ENCODE measurements around the gene GLP1R.

The GLP1R gene

GRCh38 chr6:39053854-39054576 is 5.4 kb downstream of the GLP1R start:
- H3K27ac Mint-ChIP-seq, result no peak overlapping the region
- peaks cover 30% of the 10 kb centered on the region for H3K4me1 Mint-ChIP-seq
- H3K4me3 Mint-ChIP-seq, result no peak overlapping the region
- no peak for ATAC-seq
- no peaks in the 10 kb centered on the region for H3K9me3 Mint-ChIP-seq
- DNase-seq (ENCODE audit: low spot score in 2 of 2), result no peak
- H3K36me3 Mint-ChIP-seq, result no peaks in the 10 kb centered on the region

GRCh38 chr6:39054577-39055142 is 6.1 kb downstream of the GLP1R start:
- DNase-seq (ENCODE audit: low spot score in 2 of 2) (no peak), ATAC-seq (no peak)
- H3K27ac Mint-ChIP-seq, result no peak overlapping the region
- H3K4me3 Mint-ChIP-seq, result no peak overlapping the region
- no peaks in the 10 kb centered on the region for H3K9me3 Mint-ChIP-seq
- H3K36me3 Mint-ChIP-seq, result no peaks in the 10 kb centered on the region
- H3K4me1 Mint-ChIP-seq, result peaks cover 24% of the 10 kb centered on the region

GRCh38 chr6:39055661-39056060 is 7.1 kb downstream of the GLP1R start:
- Mint-ChIP-seq H3K4me3 (no peak overlapping the region), H3K36me3 (no peaks in the 10 kb centered on the region), H3K9me3 (no peaks in the 10 kb centered on the region), H3K4me1 (peaks cover 15% of the 10 kb centered on the region), H3K27ac (no peak overlapping the region)
- DNase-seq (ENCODE audit: low spot score in 2 of 2) (no peak), ATAC-seq (no peak)

- Mint-ChIP-seq H3K36me3 (no peaks in the 10 kb centered on the region), H3K4me3 (no peak overlapping the region), H3K27ac (no peak overlapping the region), H3K4me1 (peaks cover 10% of the 10 kb centered on the region), H3K9me3 (no peaks in the 10 kb centered on the region)
- ATAC-seq (no peak), DNase-seq (ENCODE audit: low spot score in 2 of 2) (no peak)
Measured at GRCh38 chr6:39056191-39056590, 7.6 kb downstream of the GLP1R start.

- Mint-ChIP-seq H3K9me3 (no peaks in the 10 kb centered on the region), H3K36me3 (no peaks in the 10 kb centered on the region), H3K4me3 (no peak overlapping the region), H3K27ac (no peak overlapping the region), H3K4me1 (peaks cover 5% of the 10 kb centered on the region)
- ATAC-seq, result no peak
- no peak for DNase-seq (ENCODE audit: low spot score in 2 of 2)
Measured at GRCh38 chr6:39056681-39057080, 8.1 kb downstream of the GLP1R start.

GRCh38 chr6:39057251-39058155 is 8.9 kb downstream of the GLP1R start:
- H3K4me3 Mint-ChIP-seq, result no peak overlapping the region
- H3K9me3 Mint-ChIP-seq, result no peaks in the 10 kb centered on the region
- no peaks in the 10 kb centered on the region for H3K4me1 Mint-ChIP-seq

GRCh38 chr6:39058471-39059147 is 10.0 kb downstream of the GLP1R start:
- Mint-ChIP-seq H3K4me3 (no peak overlapping the region), H3K36me3 (no peaks in the 10 kb centered on the region), H3K9me3 (no peaks in the 10 kb centered on the region), H3K4me1 (no peaks in the 10 kb centered on the region), H3K27ac (no peak overlapping the region)
- ATAC-seq (no peak), DNase-seq (ENCODE audit: low spot score in 2 of 2) (no peak)

More at GRCh38 chr6:39057251-39058155, 8.9 kb downstream of the GLP1R start:
- no peak for ATAC-seq
- H3K27ac Mint-ChIP-seq, result no peak overlapping the region
- no peak for DNase-seq (ENCODE audit: low spot score in 2 of 2)
- H3K36me3 Mint-ChIP-seq, result no peaks in the 10 kb centered on the region

- DNase-seq (ENCODE audit: low spot score in 2 of 2), result no peak
- Mint-ChIP-seq H3K36me3 (no peaks in the 10 kb centered on the region), H3K27ac (no peak overlapping the region), H3K4me1 (no peaks in the 10 kb centered on the region), H3K4me3 (no peak overlapping the region), H3K9me3 (no peaks in the 10 kb centered on the region)
- no peak for ATAC-seq
Measured at GRCh38 chr6:39059496-39060310, 11.1 kb downstream of the GLP1R start.

- DNase-seq (ENCODE audit: low spot score in 2 of 2) (no peak), ATAC-seq (peak; percentile 14)
- H3K36me3 Mint-ChIP-seq, result no peaks in the 10 kb centered on the region
- no peaks in the 10 kb centered on the region for H3K4me1 Mint-ChIP-seq
- no peak overlapping the region for H3K27ac Mint-ChIP-seq
- H3K9me3 Mint-ChIP-seq, result no peaks in the 10 kb centered on the region
- no peak overlapping the region for H3K4me3 Mint-ChIP-seq
Measured at GRCh38 chr6:39060467-39061160, 12.0 kb downstream of the GLP1R start.

GRCh38 chr6:39061182-39061581 is 12.6 kb downstream of the GLP1R start:
- no peak for ATAC-seq
- Mint-ChIP-seq H3K9me3 (no peaks in the 10 kb centered on the region), H3K4me1 (no peaks in the 10 kb centered on the region), H3K27ac (no peak overlapping the region), H3K4me3 (no peak overlapping the region), H3K36me3 (no peaks in the 10 kb centered on the region)
- DNase-seq (ENCODE audit: low spot score in 2 of 2), result no peak

- Mint-ChIP-seq H3K36me3 (no peaks in the 10 kb centered on the region), H3K4me1 (no peaks in the 10 kb centered on the region), H3K4me3 (no peak overlapping the region), H3K9me3 (no peaks in the 10 kb centered on the region), H3K27ac (no peak overlapping the region)
- DNase-seq (ENCODE audit: low spot score in 2 of 2) (no peak), ATAC-seq (no peak)
Measured at GRCh38 chr6:39061588-39061987, 13.0 kb downstream of the GLP1R start.

GRCh38 chr6:39062014-39062740 is 13.6 kb downstream of the GLP1R start:
- no peak for ATAC-seq
- Mint-ChIP-seq H3K9me3 (no peaks in the 10 kb centered on the region), H3K27ac (no peak overlapping the region), H3K4me1 (no peaks in the 10 kb centered on the region), H3K36me3 (no peaks in the 10 kb centered on the region), H3K4me3 (no peak overlapping the region)
- DNase-seq (ENCODE audit: low spot score in 2 of 2), result no peak

GRCh38 chr6:39063526-39063925 is 14.9 kb downstream of the GLP1R start:
- ATAC-seq, result no peak
- H3K9me3 Mint-ChIP-seq, result no peaks in the 10 kb centered on the region
- no peaks in the 10 kb centered on the region for H3K36me3 Mint-ChIP-seq

GRCh38 chr6:39065561-39065960 is 17.0 kb downstream of the GLP1R start:
- H3K27ac Mint-ChIP-seq, result no peak overlapping the region
- DNase-seq (ENCODE audit: low spot score in 2 of 2) (no peak), ATAC-seq (no peak)
- no peaks in the 10 kb centered on the region for H3K36me3 Mint-ChIP-seq
- H3K4me3 Mint-ChIP-seq, result no peak overlapping the region
- no peaks in the 10 kb centered on the region for H3K4me1 Mint-ChIP-seq
- H3K9me3 Mint-ChIP-seq, result no peaks in the 10 kb centered on the region

More at GRCh38 chr6:39063526-39063925, 14.9 kb downstream of the GLP1R start:
- H3K4me1 Mint-ChIP-seq, result no peaks in the 10 kb centered on the region
- no peak overlapping the region for H3K27ac Mint-ChIP-seq
- no peak for DNase-seq (ENCODE audit: low spot score in 2 of 2)
- H3K4me3 Mint-ChIP-seq, result no peak overlapping the region
